ENCODE data around the gene SLC25A21.
"Not testable (repeated sequence)": the region's sequence is repeated elsewhere in the genome, so short reads cannot be mapped to it uniquely, and the experiment has no call there.

The SLC25A21 gene

DNA sequence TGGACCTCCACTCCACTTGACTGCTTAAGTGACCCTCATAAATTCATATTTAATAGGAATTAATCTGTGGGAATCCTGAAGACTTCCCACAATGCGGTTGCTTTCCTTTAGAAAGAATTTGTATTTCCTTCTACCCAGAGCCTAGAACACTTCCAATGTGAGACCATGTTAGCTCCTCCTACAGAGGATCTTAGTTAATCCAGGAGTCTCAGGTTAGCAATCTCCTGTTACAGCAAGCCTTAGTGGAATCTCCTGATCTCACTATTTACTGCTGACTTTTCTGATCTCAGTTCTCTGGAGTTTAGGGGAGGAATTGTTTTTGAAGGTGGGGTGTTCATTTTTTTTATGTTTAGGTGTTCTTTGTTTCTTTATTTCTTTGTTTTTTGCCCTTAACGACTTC is 186.0 kb downstream of the SLC25A21 start:
- no peak for DNase-seq (ENCODE audit: low read depth in 2 of 2)

DNA sequence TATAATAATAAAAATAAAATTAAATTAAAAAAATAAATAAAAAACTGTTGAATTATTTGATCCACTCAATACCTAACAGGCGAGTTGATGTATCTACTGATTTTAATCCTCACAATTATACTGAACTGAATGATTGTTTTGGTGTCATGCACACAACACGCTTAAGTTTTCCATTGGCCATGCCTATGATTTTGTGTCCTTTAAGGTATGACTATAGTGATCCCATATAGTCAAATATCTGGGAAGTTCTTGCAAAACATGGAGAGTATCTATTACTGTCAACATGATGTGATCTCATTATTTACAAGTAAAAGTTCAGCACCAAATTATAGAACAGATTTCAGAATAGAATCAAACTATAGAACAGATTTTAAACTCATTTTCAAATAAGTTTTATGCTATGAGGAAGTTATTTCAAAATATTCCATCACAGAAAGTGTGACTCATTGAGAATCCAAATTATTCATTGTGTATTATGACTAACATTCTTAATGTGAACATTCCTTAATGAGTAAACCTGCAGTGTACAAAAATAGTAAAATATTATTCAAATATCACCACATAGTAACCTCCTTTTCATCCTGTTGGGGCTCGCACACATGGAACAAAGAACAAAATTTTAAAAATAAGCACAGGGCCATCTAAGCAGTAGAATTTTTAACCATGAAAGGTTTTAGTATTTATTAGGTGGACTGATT is 190.4 kb downstream of the SLC25A21 start:
- no peak for DNase-seq (ENCODE audit: low read depth in 2 of 2)

DNA sequence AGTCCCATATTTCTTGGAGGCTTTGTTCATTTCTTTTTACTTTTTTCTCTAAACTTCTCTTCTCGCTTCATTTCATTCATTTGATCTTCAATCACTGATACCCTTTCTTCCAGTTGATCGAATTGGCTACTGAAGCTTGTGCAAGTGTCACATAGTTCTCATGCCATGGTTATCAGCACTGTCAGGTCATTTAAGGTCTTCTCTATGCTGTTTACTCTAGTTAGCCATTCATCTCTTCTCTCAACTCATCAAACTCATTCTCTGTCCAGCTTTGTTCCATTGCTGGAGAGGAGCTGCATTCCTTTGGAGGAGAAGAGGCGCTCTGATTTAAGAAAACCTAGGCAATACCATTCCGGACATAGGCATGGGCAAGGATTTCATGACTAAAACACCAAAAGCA is 192.0 kb downstream of the SLC25A21 start:
- not testable (repeated sequence) for DNase-seq (ENCODE audit: low read depth in 2 of 2)

DNA sequence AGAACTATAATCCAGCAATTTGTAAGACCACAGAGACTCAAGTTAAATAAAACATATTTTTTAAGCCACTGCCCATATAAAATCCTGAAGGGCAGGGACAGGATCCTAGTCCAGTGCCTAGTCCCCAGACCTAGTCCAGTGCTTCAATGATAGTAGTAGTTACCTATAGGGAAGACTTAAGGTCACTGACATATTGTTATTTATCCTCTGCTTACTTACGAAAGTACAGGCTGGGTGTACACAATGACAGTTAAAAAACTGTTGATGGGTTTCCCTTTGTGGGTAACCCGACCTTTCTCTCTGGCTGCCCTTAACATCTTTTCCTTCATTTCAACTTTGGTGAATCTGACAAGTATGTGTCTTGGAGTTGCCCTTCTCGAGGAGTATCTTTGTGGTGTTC is 192.5 kb downstream of the SLC25A21 start:
- no peak for DNase-seq (ENCODE audit: low read depth in 2 of 2)

DNA sequence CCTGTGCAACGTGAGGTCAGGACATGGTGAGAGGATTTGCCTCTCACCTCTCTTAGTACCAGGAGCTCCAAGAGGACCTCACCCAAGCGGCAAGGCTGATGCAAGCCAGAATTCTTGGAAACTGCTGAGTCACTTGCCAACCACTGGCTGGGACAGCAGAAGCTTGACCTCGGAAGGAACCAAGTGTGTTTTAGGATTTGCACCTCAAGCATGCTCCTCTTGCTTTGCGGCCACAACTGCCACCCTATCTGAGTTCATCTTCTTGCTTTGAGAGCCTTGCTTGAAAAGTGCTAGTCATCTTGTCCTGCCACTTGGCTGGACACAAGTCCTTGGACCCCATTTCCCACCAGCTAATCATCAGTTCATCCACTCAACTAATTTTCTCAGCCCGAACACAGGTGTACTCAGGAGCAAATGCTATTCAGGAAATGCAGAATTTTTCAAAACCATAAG is 195.8 kb downstream of the SLC25A21 start:
- DNase-seq (ENCODE audit: low read depth in 2 of 2) = no peak

DNA sequence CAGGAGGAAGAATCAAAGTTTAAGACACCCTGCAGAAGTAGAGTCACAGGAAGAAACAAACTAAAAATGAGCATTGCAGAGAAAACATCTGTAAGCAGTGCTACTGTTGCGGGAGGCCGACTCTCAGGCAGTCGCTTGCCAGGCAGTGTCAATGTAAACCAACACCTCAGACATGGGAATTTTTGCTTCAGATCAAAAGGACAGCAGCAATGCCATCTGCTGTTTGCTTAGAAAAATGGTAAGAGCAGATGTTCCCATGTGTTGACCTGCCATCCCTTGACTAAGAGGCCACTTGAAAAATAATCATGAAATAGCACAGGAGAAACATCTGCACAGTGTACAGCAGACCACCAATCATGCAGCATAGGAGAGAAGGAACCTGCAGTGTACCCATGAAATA is 196.6 kb downstream of the SLC25A21 start:
- DNase-seq (ENCODE audit: low read depth in 2 of 2) = no peak

DNA sequence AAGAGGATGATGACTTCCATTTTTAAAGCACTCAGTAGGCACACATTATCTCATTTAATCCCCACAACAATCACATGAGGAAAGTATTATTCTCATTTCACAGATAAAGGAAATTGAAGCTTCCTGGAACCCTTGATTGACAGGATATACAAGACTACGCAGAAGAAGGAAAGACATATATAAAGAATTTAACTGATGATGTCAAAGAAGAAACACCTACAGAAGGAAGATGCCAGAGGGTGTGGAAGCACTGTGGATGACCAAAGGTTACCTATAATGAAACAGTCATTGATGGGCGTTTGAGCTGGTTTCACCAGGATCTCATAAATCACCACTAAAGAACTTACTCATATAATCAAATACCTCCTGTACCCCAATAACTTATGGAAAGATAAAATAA is 197.4 kb downstream of the SLC25A21 start:
- DNase-seq (ENCODE audit: low read depth in 2 of 2) = no peak

DNA sequence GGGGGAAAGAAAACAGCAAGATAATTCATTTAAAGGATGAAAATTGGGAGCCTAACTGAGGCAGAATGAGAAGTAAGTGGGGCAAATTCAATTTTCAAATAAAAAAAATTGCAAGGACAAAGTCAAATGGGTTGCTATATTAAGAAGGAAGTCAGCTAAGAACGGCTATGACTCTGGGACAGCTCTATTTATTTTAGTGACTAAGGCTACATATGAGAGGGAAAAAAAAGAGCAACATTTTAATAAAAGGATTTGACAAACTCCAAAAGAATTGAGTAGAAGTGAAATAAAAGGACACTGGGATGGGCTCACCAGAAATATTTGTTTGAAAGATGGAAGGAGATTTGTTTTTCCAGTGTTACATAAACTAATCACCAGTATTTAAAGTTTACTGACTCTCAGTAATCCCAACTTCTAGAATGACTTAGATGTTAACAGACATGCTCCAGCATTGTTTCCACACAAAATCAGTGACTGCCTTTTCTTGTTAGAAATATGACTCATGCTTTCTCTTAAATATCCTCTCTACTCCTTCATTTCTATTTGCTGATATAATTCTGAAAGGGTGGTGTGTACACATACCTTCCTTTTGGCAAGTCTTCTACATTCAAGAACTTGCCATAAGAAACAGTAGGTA is 198.5 kb downstream of the SLC25A21 start:
- no peak for DNase-seq (ENCODE audit: low read depth in 2 of 2)

DNA sequence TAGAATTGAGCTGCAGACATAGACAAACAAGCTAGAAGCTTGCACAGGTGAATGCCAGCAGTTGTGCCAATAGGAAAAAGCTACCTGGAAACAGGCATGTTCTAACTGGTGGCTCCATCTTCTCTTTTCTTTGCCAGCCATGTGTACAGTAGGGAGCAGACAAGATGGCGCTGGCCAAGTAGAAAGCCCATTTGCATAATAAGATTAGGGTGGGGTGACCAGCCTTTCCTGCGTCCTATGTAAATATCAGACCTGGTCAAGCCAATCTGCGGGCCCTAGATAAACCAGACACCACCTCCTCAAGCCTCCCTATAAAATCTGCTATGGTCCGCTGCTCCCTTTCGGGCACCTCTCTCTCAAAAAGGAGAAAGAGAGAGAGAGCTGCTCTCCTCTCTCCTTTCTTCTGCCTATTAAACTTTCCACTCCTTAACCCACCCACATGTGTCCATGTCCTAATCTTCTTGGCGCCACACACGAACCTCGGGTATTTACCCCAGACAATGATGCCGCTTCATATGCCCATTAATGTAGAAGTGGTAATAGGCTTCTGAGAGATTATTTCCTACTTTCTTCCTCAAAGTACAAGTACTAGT is 201.0 kb downstream of the SLC25A21 start:
- DNase-seq (ENCODE audit: low read depth in 2 of 2) = no peak

DNA sequence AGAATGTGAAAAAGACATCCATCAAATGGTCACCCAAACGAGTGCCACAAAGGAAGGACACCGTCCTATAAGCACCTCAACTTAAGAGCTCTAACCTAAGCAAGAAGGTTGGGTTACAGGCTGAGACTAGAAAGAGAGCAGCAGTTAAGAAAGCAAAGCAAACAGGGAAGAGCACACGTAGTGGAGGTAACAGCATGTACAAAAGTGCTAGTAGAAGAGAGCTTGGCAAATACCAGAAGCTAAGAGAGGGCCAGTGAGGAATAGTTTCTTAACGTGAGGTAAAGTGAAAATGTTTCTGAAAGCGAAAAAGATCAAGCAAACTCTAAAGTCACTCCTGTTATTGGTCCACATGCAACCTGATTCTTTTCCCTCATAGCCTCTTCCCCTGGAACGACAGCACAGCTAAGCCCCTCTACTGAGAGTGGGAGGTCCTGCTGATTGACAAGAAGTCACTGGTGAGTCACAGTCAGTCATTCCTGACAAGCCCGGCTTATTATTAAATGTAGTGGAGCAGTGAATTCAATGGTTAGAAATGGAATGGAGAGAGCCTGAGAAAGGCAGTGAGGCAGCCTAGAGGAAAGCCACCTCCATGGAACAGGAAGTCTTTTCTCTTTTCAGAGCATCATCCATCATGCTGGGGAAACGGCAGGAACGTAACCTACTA is 204.4 kb downstream of the SLC25A21 start:
- no peak for DNase-seq (ENCODE audit: low read depth in 2 of 2)

DNA sequence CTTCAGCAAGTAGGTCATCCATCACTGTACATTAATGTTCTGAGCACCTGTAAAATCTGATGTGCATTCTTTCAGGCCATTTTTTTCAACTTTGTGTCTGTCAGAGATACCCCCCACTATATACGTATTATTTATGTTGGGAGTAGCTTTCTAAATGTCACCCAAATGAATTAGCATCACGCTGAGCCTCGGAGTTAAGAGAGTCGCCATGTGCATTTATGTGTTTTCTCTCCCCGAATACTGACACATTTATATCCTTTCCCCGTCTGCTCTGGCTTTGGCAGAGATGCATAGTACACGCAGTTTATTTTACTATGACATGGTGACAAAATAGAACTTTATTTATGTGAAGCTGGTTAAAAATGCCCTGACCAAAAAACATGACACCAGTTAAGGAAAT is 216.4 kb downstream of the SLC25A21 start:
- no peak for DNase-seq (ENCODE audit: low read depth in 2 of 2)

DNA sequence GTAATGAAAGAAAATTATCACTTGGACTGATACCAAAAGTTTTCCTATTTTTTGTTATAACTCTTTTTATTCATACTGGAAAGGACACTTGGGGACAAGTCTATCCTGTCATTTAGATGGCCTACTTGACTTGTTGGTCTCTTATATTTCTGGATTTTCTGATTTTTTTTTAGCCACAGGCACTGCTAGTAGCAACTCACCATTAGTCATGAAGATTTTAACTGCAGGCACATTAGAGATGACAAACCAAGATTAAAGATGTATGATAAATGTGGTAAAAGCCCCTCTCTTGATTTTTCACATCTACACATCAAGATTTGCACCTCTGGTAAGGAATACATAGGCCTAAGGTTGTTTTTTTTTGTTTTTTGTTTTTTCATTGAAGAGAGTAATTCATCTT is 217.0 kb downstream of the SLC25A21 start:
- no peak for DNase-seq (ENCODE audit: low read depth in 2 of 2)

DNA sequence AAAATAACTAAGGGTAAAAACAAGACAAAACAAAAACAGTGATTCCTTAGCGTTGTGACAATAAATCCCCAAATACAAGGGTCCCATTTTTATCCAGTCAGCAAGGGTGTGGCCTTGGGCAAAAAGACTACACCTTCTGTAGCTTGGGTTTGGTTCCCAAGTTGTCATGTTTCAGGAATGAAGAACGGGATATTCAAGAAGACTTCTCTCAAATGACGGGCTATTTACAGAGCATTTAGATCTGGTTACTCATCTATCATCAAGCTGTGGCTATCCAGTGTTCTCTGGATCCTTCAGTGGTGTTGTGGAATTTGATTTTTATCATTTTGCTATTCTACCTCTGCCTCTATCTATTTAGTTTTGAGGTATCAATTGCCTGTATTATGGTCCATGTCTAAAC is 219.7 kb downstream of the SLC25A21 start:
- no peak for DNase-seq (ENCODE audit: low read depth in 2 of 2)

DNA sequence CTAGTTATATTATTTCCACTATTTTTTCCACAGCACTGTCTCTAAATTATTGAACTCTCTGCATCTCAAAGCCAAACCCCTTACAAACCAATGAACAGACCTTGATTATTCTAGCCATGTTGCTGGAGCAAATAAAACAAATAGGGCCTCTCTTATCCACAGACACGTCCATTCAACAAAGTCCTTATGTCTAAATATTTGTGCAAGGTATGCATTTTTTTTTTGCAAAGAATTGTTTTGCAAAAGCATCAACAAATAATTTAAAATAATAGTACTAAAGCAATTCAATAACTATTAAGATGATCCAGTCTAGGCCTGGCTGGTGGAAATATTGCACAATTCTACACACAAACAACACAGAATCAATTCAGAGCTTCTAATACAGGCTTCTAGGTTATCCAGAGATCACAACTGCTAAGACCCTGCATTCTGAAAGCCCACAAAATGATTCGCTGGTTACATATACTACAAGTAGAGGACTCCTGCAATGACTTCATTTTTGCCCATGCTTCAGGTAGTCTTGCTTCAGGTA is 221.0 kb downstream of the SLC25A21 start:
- no peak for DNase-seq (ENCODE audit: low read depth in 2 of 2)

DNA sequence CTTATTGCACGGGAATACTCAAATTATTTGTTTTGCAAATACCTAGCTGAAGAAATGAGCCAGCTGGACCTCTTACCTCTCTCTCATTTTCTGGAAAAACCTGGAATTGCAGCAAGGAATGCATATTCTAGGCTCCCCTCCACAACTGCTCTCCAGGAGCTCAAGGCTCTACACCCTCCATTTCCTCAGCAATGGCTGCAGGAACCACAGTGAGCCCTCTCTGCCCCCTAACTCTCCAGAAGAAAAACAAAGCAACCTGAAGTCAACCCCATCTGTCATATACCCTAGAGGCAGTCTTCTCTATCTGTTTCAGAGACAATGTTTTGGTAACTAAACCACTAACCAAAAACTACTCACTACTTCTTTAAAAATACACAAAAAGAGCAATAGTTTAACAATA is 221.6 kb downstream of the SLC25A21 start:
- no peak for DNase-seq (ENCODE audit: low read depth in 2 of 2)

DNA sequence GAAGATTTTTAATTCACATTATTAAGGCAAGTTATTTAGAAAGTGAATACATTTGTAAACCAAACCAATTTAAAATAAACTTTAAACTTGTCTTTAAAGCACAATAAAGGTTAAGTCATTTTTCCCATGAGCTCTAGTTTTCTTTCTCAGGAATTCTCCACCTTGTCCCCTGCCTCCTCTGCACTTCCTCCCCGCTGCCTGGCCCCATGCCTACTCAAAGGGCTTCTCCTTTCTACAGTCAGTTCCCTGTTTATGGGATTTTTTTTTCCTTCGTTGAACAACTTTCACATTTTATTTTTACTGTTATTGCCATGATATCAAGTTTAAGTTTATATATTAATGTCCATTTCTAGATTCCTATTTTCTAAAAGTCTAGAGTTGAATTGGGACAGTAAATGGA is 223.0 kb downstream of the SLC25A21 start:
- DNase-seq (ENCODE audit: low read depth in 2 of 2) = no peak

DNA sequence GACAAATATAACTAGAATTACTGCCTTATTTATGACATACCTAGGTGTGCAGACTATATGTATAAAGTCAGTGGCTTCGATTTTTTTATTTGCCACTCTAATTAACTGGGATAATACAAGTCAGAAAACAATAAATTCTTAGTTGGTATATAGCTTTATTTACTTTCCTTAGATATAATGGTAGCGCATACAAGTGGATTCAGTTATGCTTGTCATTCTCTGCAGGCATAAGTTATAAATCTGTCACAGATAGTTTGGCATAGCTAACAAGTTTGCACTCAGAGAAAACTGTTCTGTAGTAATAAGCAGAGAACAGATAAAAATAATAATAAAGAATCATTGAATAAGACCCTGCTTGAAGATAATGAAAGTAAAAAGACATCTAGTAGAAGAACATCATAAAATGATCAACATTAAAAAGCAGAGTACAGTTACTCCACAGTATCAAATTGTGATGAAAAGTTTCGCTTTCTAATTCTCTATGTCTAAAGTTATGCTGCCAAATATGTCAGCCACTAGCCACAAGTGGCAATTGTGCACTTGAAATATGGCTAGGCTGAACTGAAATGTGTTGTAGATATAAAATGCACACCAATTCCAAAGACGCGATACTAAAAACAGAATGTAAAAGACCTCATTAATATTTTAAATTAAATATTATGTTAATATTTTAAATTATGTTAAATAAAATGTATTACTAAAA is 224.1 kb downstream of the SLC25A21 start:
- DNase-seq (ENCODE audit: low read depth in 2 of 2) = no peak

DNA sequence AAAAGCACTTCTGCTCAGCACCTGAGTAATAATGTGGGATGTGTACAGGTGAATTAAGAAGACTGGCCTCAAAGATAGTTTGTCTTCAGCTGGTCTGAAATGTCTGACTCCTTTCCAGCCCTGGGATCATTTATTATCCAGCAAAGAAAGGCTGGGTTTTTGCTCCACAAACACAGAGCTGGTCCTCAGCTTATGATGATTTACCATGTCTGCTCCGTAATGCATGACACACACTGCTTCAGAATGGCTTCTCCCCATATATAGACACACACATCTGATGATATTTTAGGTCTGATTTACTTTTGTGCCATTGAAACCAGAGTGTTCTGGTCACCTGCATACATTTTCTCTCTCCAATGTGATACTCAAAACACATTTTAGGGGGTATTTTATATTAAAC is 225.0 kb downstream of the SLC25A21 start:
- no peak for DNase-seq (ENCODE audit: low read depth in 2 of 2)

DNA sequence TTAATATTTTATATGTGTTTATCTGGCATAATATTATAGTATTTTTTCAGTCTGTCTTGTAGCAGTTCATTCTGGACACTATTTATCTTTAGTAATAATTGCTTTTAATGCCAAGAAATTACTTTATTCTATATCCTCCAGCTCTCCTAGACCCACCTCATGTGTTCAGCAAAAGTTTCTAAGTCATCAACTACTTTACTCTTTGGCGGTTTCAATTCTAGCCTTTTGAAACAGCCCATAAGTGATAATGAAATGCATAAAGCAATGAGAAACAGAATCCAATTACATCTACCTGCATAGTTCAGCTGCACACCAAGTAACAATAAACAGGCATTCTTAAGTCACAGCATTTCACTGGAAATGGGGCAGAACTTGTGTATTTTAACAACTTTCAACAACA is 225.5 kb downstream of the SLC25A21 start:
- no peak for DNase-seq (ENCODE audit: low read depth in 2 of 2)

DNA sequence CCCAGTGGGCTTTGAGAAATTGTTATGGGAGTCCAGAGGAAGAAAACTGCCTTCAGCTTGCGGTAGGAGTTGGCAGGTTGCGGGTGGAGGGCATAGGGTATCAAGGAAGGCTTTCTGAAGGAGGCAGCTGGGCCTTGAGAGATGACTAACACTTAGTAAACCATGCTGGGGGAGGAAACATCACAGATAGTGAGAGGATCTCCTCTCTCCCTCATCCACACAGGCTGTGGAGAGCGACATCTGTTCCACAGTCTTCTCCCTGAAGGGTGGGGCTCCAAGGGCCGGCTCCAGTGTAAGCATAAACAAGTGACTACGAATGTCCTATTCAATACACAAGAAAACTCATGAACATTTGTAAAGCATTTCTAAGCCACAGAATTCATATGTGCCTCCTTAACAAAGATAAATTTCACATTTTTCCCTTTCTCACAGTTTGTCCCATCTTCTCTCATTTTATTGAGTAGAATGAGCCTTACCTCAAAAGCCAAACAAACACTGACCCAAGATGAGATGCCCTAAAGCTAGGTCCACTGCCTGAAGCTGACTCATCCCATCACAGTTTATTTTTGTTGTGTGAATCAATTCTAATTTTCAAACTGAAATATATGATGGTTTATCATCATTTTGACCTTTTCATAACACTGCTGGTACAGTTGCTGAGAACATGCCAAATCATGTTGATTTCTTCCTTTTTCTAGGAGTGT is 227.9 kb downstream of the SLC25A21 start:
- no peak for DNase-seq (ENCODE audit: low read depth in 2 of 2)

DNA sequence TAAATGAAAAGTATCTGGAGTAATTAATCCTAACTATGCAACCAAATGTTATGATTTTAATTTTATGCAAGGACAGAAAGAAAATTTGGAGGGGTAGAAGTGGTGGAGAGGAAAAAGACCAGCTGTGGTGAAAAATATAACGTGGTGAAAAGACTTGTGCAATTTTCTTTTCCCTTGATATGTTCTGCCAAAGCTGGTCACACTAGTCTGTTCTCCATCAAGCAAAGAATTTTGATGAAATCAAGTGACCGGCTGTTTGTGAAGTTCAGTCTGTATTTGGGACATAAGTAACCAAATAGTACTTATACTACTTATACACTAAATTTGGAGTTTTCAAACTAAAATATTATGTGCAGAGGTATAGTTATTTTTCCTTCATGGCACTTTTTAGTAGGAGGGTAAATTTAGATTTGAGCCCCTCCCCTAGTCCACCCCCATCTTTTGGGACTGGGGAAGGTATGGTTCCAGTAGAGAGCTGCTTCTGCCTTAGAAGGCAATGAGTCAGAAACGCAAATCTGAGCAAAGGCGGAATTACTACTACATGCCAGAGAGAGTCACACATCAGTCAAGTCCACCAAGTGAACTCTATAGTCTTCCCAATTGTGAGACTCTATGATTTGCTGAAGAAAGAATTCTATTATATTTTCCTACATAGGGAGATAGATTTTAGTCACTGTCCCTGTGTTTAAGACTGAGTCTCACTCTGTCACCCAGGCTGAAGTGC is 229.7 kb downstream of the SLC25A21 start:
- DNase-seq (ENCODE audit: low read depth in 2 of 2) = no peak

All from stimulated activated CD4-positive, alpha-beta T cell treated with anti-CD3 and anti-CD28 coated beads, Interleukin-1b, Interleukin-23, amount 100 ng/mL, for 1 hour (primary cell).